GM12865 (cell line): Measurements from ENCODE around the gene TXK.
A peak's percentile ranks its signal among the peaks of the same experiment; 100 is the strongest.

Experiments
- DNase-seq: peaks from one replicate; pipeline ENCODE4 v3.0.0; 2010; ENCODE audit warnings: low read depth
- H3K4me3 ChIP-seq: 2 replicates; pipeline ENCODE4 v1.5.1; 2011; ENCODE audit warnings: mild to moderate bottlenecking, low read depth, low read length, control low read depth
- TF ChIP-seq, protein P1 (sequence below): IDR thresholded peaks from 2 replicates; pipeline ENCODE4 v1.5.1; 2011; ENCODE audit warnings: low read length, control low read depth, low read depth, inconsistent platforms; ENCODE audit not compliant: insufficient read depth; ENCODE audit errors: missing control alignments

The TXK gene

DNA sequence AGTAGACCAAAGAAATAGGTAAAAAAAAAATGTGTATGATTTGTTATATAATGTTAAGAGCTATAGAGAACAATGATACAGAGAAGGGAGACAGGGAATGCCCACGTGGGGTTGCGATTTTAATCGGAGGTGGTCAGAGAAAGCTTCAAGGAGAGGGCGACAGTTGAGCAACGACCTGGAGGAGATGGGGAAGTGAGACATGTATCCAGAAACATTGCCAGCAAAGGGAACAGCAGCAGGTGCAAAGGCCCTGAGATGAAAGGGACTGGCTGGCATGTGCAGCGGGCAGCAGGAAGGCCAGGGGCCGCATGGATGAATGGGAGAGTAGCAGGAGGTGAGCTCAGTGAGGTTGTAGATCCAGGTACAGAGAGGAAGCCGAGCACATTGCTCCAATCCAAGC lies 84.6 kb downstream of the TXK start:
- no peak for DNase-seq
- no peak overlapping the region for H3K4me3 ChIP-seq
- TF ChIP-seq, protein P1, sequence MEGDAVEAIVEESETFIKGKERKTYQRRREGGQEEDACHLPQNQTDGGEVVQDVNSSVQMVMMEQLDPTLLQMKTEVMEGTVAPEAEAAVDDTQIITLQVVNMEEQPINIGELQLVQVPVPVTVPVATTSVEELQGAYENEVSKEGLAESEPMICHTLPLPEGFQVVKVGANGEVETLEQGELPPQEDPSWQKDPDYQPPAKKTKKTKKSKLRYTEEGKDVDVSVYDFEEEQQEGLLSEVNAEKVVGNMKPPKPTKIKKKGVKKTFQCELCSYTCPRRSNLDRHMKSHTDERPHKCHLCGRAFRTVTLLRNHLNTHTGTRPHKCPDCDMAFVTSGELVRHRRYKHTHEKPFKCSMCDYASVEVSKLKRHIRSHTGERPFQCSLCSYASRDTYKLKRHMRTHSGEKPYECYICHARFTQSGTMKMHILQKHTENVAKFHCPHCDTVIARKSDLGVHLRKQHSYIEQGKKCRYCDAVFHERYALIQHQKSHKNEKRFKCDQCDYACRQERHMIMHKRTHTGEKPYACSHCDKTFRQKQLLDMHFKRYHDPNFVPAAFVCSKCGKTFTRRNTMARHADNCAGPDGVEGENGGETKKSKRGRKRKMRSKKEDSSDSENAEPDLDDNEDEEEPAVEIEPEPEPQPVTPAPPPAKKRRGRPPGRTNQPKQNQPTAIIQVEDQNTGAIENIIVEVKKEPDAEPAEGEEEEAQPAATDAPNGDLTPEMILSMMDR = no peak

DNA sequence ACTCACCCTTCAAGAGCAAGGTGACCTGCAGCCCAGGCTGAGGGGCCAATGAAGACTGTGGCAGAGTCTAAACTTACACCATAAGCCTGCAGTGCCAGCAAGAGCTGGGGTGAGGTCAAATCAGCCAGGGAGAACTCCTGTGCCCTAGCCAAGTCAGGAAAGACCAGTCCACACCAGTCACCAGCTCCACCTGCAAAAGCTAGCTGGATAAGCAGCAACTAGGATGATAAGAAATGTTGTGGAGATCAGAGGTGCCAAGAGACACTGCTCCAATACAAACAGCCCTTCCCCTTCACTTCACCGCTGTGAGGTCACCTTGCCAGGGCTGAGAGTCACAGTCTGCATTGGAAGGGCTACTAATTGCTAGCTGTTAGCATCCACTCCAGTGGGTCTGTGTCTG lies 86.2 kb downstream of the TXK start:
- peak; percentile 19 for DNase-seq
- H3K4me3 ChIP-seq = no peak overlapping the region
- TF ChIP-seq, protein P1 = no peak

DNA sequence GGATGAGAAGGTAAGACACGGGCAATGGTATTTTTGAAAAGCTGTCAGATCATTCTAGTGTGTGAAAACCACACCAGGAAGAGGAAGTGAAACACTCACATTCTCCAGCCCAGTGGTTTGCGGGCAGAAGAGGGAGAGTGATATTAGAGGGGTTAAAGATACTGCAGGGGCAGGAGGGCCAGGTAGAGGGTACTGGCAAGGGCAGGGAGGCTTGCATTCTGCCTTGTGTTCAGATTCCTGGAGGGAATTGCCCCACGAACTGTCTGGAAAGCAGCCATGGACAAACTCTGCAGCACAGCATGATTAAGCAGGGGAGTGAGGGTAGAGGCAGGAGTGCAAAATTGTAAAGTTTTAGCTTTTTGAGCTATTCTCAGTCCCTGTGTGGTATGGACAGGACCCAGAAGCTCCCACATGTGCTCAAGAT lies 86.6 kb downstream of the TXK start:
- DNase-seq = peak; percentile 89
- TF ChIP-seq, protein P1 = no peak
- no peak overlapping the region for H3K4me3 ChIP-seq

DNA sequence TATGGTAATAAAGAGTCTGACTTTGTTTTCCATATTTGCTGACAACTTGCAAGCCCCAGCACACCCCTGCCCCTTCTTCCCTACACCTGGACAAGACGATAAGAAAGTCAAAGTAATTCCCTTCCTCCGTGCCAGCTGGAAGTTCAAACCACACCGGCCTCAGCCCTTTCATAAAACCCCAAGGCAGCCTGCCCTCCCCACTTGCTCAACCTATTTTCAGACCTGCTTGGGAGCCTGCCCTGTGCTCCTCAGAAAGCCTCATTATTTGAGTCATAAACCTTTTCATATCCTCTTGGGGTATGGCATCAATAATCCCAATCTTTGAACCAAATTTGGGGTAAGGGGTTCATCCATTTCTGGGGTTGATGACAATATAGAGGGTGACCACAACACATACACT lies 88.0 kb downstream of the TXK start:
- TF ChIP-seq, protein P1 = no peak
- DNase-seq = peak; percentile 44
- H3K4me3 ChIP-seq = no peak overlapping the region

DNA sequence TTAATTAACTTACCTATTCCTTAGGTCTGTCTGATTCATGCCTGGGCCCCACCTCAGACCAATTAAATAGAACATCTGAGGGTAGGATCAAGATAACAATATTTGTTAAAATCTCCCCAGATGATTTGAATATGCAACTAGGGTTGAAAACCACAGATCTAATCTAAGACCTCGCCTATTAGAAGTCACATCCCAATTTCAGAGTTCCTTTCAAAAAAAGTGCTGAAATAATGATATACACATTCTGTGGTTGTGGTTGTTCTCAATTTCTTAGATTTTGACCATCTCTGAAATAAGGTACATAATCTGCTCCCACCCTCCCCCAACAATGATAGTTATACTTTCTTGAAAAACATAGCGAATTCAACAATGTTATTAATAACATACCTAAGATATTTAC lies 89.8 kb downstream of the TXK start:
- TF ChIP-seq, protein P1 = no peak
- H3K4me3 ChIP-seq = no peak overlapping the region
- DNase-seq = no peak

DNA sequence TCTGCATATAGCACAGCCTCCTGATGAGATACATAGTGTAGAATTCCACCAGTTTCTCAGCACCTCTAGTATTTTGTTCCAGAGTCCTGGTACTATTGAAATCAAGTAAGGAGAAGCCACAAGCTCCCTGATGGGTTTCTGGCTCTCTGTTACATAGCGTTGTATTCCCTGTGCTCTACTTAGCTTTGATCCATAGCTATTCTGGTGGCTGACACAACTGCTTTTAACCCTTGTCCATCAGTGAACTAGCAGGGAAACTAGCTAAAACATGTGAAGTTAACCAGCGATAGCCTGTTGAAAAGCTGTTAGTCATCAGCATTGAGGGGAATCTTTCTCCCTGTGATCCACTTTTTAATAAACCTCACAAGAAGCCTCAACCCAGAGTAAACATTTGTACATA lies 90.5 kb downstream of the TXK start:
- TF ChIP-seq, protein P1 = no peak
- no peak for DNase-seq
- H3K4me3 ChIP-seq = no peak overlapping the region

DNA sequence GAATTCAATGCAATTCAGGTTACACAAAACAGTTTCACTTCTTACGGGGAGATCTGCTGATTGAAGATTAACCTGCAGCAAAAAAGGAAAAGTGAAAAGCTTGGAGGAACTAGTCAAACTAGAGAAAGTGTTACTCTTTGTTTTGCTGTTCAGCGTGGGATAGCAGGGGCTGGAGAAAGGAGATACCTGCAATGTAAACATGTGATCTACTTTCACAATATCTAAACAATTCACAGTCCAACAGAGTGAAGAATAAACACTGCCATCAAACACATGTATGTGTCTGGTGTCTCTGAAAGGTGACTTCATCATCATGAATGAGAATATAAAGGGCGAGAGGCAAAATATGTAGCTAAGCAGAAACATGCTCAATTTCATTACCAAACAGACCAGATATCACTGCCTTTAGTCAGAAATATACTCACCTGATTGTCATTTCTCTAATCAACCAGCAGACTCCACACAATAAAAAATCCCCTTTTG lies 91.0 kb downstream of the TXK start:
- TF ChIP-seq, protein P1 = no peak
- DNase-seq = peak; percentile 26
- no peak overlapping the region for H3K4me3 ChIP-seq
